Testis (tissue), 3 donors: ENCODE results near the gene EXOC4. TPM values are rescaled to one million over a fixed set of nuclear protein-coding genes. Genes with fewer than 3 reads are reported as not detected.

Experiments
- DNase-seq: peaks from one replicate; pipeline ENCODE4 v3.0.0-alpha.2; 2019
- H3K27ac ChIP-seq, 2 donors: fragments of 200-600 bp; sonication (generic); one replicate each; pipeline ENCODE4 v1.5.1; 2019
- H3K27me3 ChIP-seq: fragments of 200-600 bp; sonication (generic); one replicate; pipeline ENCODE4 v1.5.1; 2019
- H3K36me3 ChIP-seq: fragments of 200-600 bp; sonication (generic); one replicate; pipeline ENCODE4 v1.5.1; 2017; ENCODE audit warnings: low read depth; ENCODE audit errors: missing control alignments
- H3K4me1 ChIP-seq: fragments of 200-600 bp; sonication (generic); one replicate; pipeline ENCODE4 v1.5.1; 2019
- H3K4me3 ChIP-seq, 2 donors: fragments of 200-600 bp; sonication (generic); one replicate each; pipeline ENCODE4 v1.5.1; 2017 to 2019
- H3K9me3 ChIP-seq: fragments of 200-600 bp; sonication (generic); one replicate; pipeline ENCODE4 v1.5.1; 2017
- CTCF ChIP-seq, 3 experiments: fragments of 450-650 bp in 2 of 3; fragments of 200-600 bp in 1 of 3; sonication (generic) in 1 of 3; IDR thresholded peaks; one replicate each; pipeline ENCODE4 v1.5.1; 2016 to 2019; ENCODE audit warnings: antibody characterized with exemption in 3 of 3, mild to moderate bottlenecking in 2 of 3, moderate library complexity in 1 of 3
- POLR2A ChIP-seq: fragments of 450-650 bp; IDR thresholded peaks from one replicate; pipeline ENCODE4 v1.6.1; 2017; ENCODE audit warnings: antibody characterized with exemption, mild to moderate bottlenecking, moderate library complexity
- WGBS, 2 donors: methylation state at CpG; one replicate each; pipeline ENCODE4 v1.1.5; 2018; 5-methylcytosine and 5-hydroxymethylcytosine counted together
- intact Hi-C: fragments of 100-400 bp; cut with DNase I; formaldehyde crosslinking; loops from one replicate; pipeline ENCODE4 v1.15.1; 2023; ENCODE audit warnings: low total_unique reads
- polyA plus RNA-seq: library from polyadenylated mRNA; stranded (reverse); fragments of 350-450 nt; fragmentation: Illumina TruSeq; extraction: RNeasy Lipid Tissue Mini Kit (QIAGEN cat#74804); gene quantifications from one replicate; pipeline ENCODE4 v1.2.3, GENCODE V29; 2014; ENCODE audit warnings: low read depth, low replicate concordance; ENCODE audit not compliant: insufficient read depth
- total RNA-seq, 2 donors: library from RNA; depleted of rRNA; stranded (reverse); fragments of >200 nt; gene quantifications; one replicate each; pipeline ENCODE4 v1.2.3, GENCODE V29; 2016

EXOC4 gene
- total and polyA plus RNA-seq, 3 donors from 2014 or later: 47.4 to 169 (median 142) TPM

DNA sequence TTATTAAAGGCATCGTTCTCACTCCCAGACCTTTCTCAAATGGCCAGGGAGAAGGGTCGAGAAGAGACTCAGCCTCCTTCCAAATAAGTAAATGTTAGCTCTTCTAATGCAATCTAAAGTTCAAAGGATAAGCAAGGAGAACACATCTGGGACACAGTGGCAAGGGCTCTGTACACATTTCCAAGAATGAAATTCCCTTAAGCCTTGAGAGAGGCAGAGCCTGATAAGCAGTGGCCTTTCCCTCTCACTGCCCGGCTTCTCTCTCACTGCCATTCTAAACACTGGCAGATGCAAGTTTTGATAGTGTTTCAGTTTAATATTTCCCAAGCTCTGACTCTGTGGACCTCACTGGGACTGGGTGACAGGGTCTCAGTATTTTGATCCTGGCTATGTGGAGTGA lies 35.1 kb upstream of the EXOC4 start:
- Histone ChIP-seq H3K4me1 (no peaks in the 10 kb centered on the region), H3K27me3 (no peaks in the 10 kb centered on the region), H3K36me3 (no peaks in the 10 kb centered on the region), H3K27ac (no peak overlapping the region), H3K4me3 (no peak overlapping the region), H3K9me3 (no peaks in the 10 kb centered on the region)
- intact Hi-C loops: no loop called here
- DNase-seq: no peak
- 53 to 71% methylated on average over 3 of the region's 3 CpGs for WGBS, 2 donors
- TF ChIP-seq POLR2A (no peak), CTCF (IDR thresholded peaks at IDR 0.05) (no peak)

- H3K4me3 ChIP-seq: no peak overlapping the region
- H3K27ac ChIP-seq: no peak overlapping the region
- DNase-seq: peak; percentile 84
- no peaks in the 10 kb centered on the region for H3K9me3 ChIP-seq
- TF ChIP-seq CTCF (IDR thresholded peaks at IDR 0.05) (peak; percentile 54 to 80 (median 75)), POLR2A (no peak)
- H3K27me3 ChIP-seq: no peaks in the 10 kb centered on the region
- H3K36me3 ChIP-seq: no peaks in the 10 kb centered on the region
- intact Hi-C loops: no loop called here
- 43 to 51% methylated on average over 5 of the region's 5 CpGs for WGBS, 2 donors
- no peaks in the 10 kb centered on the region for H3K4me1 ChIP-seq
Observed at GRCh38 chr7:133230591-133231194, 22.2 kb upstream of the EXOC4 start.

- intact Hi-C loops: no loop called here
- H3K27ac ChIP-seq: no peak overlapping the region
- no peaks in the 10 kb centered on the region for H3K36me3 ChIP-seq
- no peak for TF ChIP-seq CTCF (IDR thresholded peaks at IDR 0.05)
- TF ChIP-seq POLR2A: no peak
- 96 to 99% methylated on average over 9 of the region's 9 CpGs for WGBS, 2 donors
- DNase-seq: no peak
- no peaks in the 10 kb centered on the region for H3K9me3 ChIP-seq
- no peaks in the 10 kb centered on the region for H3K4me1 ChIP-seq
- H3K27me3 ChIP-seq: no peaks in the 10 kb centered on the region
- no peak overlapping the region for H3K4me3 ChIP-seq
Observed at GRCh38 chr7:133233142-133233541, 19.7 kb upstream of the EXOC4 start.

- Histone ChIP-seq H3K4me1 (no peaks in the 10 kb centered on the region), H3K27ac (no peak overlapping the region), H3K9me3 (no peaks in the 10 kb centered on the region), H3K4me3 (no peak overlapping the region), H3K27me3 (no peaks in the 10 kb centered on the region), H3K36me3 (no peaks in the 10 kb centered on the region)
- no peak for DNase-seq
- TF ChIP-seq CTCF (IDR thresholded peaks at IDR 0.05): no peak
- no peak for TF ChIP-seq POLR2A
- 62 to 78% methylated on average over 4 of the region's 4 CpGs for WGBS, 2 donors
- intact Hi-C loops: no loop called here
Observed at GRCh38 chr7:133234961-133235875, 17.7 kb upstream of the EXOC4 start.
